Endometrium (tissue), 2 donors: ENCODE measurements around the gene RIMKLA.

Source experiments
- FAIRE-seq: peaks from 2 replicates; lab custom pipeline; 2012; peaks lifted over from hg19 to GRCh38; lab: Jason Lieb, UNC
- donor health status: control.
- donor health status: control.

Gene RIMKLA

GRCh38 chr1:42430286-42431135 is 49.9 kb downstream of the RIMKLA start:
- FAIRE-seq: no peak

DNA sequence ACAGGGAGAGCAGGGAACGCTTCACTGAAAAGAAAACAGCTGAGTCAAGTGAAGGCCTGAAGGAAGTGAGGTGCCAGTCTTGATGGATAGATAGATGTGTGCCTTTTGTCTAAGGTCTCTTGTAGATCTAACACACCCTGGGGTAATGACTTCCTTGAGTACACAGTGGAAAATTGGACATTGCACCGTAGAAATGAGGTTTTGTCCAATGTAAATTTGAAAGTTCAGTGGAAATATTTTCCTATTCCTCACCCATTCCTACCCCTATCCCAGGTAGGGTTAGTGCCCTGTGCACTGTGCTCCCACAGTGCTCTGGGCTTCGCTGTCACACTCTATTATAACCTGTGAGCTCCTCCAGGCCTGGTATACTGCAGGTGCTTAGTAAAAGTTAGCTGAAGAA is 50.9 kb downstream of the RIMKLA start:
- FAIRE-seq: no peak

GRCh38 chr1:42432714-42433113 is 52.1 kb downstream of the RIMKLA start:
- no peak for FAIRE-seq

DNA sequence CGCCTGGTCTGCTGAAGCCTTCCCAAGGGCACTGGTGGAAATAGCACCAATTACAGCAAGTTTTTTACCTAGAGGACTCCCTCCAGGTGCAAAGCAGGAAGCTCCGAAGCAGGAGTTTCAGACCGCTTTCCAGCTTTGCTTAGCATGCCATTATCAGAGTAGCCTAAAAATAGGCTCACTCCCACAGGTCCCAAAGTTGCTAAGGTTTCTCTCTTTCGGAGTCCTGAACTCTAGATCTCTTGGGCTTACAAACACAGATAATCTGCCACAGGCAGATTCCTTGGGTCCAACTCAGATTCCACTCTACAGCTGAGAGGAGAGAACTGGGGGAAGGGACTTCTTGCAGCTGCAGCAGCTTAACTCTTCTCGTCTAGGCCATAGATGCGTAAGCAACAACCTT is 52.8 kb downstream of the RIMKLA start:
- no peak for FAIRE-seq

GRCh38 chr1:42434340-42434739 is 53.7 kb downstream of the RIMKLA start:
- FAIRE-seq: no peak

DNA sequence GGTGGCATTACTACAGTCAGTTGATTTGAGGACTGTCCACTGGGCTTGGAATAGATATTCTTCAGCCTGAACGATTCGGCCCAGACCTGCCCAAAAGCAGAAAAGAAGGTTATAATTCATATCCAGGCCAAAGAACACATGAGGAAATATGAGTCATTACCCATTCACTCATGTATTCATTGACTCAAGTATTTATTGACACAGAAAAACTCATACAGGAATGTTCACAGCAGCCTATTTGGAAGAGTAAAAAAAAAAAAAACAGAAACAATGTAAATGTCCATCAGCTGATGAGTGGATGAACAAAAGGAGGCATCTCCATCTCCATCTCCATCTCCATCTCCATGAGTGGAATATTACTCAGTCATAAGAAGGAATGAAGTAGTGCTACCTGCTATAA is 59.3 kb downstream of the RIMKLA start:
- FAIRE-seq: no peak

DNA sequence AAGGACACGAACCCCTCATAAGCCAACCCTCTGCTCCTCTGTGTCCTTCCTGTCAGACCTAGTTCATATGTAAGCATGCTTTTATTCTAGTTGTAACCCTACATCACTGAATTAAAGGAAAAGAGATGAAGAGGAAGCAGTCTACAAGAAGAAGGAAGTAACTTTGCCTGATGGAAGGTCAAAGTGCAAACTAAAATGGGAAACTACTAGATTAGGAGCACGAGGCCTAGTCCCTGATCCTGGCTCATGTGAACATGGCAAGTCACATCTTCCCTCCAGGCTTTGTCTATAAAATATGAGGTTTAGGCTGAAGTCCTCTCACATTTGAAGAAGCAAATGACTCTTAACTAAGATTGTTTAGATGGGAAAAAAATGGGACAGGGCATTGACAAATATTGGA is 62.1 kb downstream of the RIMKLA start:
- FAIRE-seq: no peak

DNA sequence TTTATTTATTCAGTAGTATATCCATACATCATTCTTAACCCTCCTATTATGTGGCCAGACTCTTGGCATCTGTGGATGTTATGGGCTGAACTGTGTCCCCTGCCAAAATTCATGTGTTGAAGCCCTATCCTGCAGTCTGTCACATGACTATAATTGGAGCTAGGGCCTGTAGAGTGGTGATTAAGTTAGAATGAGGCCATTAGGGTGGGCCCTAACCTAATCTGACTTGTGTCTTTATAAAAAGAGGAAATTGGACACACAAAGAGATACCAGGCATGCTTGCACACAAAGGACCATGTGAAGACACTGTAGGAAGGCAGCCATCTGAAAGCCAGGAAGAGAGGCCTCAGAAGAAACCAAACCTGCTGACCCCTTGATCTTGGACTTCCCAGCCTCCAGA is 68.7 kb downstream of the RIMKLA start:
- no peak for FAIRE-seq

DNA sequence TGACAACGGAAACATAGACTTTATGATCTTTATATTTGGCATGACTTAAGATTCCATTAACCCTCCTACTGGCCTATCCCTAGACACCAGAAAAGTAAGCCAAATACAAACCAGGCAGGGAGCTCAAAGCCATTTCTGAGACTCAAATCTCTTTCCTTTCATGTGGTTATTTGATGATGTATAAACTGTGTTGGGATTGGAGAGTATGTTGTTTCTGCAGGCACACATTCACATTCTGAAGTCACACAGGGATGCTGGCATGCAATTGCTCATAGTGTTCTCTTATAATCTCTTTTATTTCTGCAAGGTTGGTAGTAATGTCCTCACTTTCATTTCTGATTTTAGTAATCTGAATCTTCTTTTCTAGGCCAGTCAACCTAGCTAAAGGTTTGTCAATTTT is 69.5 kb downstream of the RIMKLA start:
- FAIRE-seq: no peak

GRCh38 chr1:42453386-42453785 is 72.8 kb downstream of the RIMKLA start:
- no peak for FAIRE-seq

GRCh38 chr1:42454403-42454802 is 73.8 kb downstream of the RIMKLA start:
- FAIRE-seq: no peak

GRCh38 chr1:42456010-42456753 is 75.6 kb downstream of the RIMKLA start, which contains the start of the genes PPCS and ZMYND12:
Gene PPCS, plus strand, starts transcription at chr1:42456543. Its CDS starts 23 bp downstream, at chr1:42456566.
Gene ZMYND12, minus strand, starts transcription at chr1:42456022. Its CDS starts 25 bp downstream, at chr1:42455997.
- no peak for FAIRE-seq

DNA sequence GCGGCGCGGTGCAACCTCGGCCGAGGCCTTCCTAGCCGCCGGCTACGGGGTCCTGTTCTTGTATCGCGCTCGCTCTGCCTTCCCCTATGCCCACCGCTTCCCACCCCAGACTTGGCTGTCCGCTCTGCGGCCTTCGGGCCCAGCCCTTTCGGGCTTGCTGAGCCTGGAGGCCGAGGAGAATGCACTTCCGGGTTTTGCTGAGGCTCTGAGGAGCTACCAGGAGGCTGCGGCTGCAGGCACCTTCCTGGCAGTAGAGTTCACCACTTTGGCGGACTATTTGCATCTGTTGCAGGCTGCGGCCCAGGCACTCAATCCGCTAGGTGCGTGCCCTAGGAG is 76.1 kb downstream of the RIMKLA start:
- no peak for FAIRE-seq

- no peak for FAIRE-seq
These were observed 80.6 kb downstream of the RIMKLA start for GRCh38 chr1:42461196-42461595.

- FAIRE-seq: peak; percentile 99
These were observed 82.5 kb downstream of the RIMKLA start, which contains the start of gene CCDC30 for GRCh38 chr1:42462828-42463763. Gene CCDC30, plus strand, starts transcription at chr1:42463286. Its CDS starts 17,266 bp downstream, at chr1:42480552.

DNA sequence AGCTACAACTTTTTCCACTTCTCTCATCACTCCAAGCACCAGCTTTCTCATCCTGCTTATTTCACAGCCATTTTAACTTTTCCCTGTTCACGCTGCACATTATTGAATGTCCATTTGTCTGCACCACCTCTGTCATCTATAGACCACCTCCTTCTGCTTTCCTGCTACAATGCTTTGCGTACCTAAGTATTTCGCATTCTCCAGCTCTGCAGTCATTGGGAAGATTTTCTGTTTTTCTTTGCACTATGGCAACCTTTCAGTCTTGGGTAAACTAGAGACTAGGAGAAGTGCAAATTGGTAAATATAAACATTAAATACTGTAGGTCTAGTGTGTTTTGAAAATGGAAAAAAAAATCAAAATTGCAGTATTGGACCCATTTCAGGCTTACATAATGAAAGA is 83.3 kb downstream of the RIMKLA start:
- no peak for FAIRE-seq

DNA sequence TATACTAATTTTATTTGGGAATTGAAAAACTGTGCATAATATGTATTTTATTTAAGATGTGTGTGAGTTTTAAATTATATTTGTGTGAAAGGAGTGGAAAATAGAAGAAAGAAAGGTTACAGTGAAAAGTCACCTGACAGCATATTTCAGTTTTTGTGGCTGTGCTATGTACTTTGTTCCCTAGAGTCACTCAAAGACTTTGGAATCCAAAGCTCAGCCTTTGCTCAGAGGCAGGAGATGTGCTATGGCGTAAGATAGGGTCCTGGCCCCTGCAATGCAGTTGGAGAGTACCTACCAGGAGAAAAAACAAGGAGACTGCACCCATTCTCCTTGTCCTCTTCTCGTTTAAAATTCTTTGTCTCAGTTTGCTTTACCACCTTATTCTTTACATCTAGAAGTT is 85.4 kb downstream of the RIMKLA start:
- FAIRE-seq: no peak

DNA sequence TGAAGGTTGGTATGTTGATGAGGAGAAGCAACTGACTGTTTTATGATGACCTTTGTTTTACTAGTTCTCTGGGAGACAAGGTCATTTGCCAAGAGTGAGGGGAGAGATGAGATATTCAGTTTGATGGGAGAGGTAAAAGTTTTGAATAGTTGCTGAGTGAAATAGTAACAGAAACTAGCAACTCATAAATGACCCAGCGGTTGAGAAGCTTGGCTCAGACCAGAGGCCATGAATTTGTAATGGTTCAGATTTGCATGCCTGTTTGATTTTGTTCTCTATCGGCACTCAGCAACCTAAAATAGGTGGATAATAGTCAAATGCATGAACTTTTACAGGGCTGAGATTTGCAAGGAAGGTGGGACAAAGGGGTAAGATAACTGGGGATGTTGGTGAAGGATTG is 89.1 kb downstream of the RIMKLA start:
- FAIRE-seq: no peak
